ENCODE measurements around the gene SH3RF3.

- TF ChIP-seq CTCF (conservative IDR thresholded peaks at IDR 0.05 in 1 of 2, IDR thresholded peaks at IDR 0.05 in 1 of 2; ENCODE audit: low read depth in 1 of 2, low read length in 2 of 2) = no peak
- no peak for TF ChIP-seq EZH2 (IDR thresholded peaks at IDR 0.05; ENCODE audit: low read length, missing control alignments)
These were observed 293.2 kb downstream of the SH3RF3 start for GRCh38 chr2:109422071-109422757.

Measured in fibroblast of lung (primary cell).